T-helper 1 cell (primary cell): Measurements from ENCODE around the gene ADAMTS20.
"Not testable (repeated sequence)": the region's sequence is repeated elsewhere in the genome, so short reads cannot be mapped to it uniquely, and the experiment has no call there.

Experiments used
- DNase-seq, 5 donors: peaks; one replicate each; pipeline ENCODE4 v3.0.0-alpha.2; 2012 to 2020
- total RNA-seq, 4 donors: gene quantifications; one replicate each; lab custom pipeline; 2026; lab: John Stamatoyannopoulos, UW

ADAMTS20 gene, protein sequence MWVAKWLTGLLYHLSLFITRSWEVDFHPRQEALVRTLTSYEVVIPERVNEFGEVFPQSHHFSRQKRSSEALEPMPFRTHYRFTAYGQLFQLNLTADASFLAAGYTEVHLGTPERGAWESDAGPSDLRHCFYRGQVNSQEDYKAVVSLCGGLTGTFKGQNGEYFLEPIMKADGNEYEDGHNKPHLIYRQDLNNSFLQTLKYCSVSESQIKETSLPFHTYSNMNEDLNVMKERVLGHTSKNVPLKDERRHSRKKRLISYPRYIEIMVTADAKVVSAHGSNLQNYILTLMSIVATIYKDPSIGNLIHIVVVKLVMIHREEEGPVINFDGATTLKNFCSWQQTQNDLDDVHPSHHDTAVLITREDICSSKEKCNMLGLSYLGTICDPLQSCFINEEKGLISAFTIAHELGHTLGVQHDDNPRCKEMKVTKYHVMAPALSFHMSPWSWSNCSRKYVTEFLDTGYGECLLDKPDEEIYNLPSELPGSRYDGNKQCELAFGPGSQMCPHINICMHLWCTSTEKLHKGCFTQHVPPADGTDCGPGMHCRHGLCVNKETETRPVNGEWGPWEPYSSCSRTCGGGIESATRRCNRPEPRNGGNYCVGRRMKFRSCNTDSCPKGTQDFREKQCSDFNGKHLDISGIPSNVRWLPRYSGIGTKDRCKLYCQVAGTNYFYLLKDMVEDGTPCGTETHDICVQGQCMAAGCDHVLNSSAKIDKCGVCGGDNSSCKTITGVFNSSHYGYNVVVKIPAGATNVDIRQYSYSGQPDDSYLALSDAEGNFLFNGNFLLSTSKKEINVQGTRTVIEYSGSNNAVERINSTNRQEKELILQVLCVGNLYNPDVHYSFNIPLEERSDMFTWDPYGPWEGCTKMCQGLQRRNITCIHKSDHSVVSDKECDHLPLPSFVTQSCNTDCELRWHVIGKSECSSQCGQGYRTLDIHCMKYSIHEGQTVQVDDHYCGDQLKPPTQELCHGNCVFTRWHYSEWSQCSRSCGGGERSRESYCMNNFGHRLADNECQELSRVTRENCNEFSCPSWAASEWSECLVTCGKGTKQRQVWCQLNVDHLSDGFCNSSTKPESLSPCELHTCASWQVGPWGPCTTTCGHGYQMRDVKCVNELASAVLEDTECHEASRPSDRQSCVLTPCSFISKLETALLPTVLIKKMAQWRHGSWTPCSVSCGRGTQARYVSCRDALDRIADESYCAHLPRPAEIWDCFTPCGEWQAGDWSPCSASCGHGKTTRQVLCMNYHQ (N-terminal part only)
- 0 reads per million in 4 donors for total RNA-seq

- no peak for DNase-seq
These were observed at the start of gene ADAMTS20 for GRCh38 chr12:43551971-43552559. TSS of gene ADAMTS20 (minus strand) at chr12:43552203. CDS start at chr12:43551921, 282 bp downstream.

DNA sequence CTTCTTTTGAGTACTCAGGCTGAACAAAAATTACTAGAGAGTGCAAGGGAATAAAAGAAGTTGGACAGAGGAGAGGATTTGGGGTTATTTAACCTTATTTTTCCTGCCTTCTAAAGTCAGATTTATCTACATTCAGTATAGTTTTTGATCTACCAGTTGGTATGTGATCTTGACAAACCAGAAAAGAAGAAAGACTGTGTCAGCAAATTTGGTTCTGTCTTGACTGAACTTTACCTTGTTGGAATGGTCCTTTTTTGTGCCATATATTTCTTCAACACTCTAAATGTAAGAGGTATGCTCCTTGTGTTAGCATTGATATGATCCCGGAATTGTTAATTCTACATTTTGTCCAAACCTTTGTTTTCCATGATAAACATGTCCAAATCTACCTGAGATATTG is 47.7 kb upstream of the ADAMTS20 start:
- no peak for DNase-seq

- no peak for DNase-seq
These were observed 47.1 kb upstream of the ADAMTS20 start for GRCh38 chr12:43599066-43599465.

GRCh38 chr12:43590307-43590706 is 38.3 kb upstream of the ADAMTS20 start:
- no peak for DNase-seq

DNA sequence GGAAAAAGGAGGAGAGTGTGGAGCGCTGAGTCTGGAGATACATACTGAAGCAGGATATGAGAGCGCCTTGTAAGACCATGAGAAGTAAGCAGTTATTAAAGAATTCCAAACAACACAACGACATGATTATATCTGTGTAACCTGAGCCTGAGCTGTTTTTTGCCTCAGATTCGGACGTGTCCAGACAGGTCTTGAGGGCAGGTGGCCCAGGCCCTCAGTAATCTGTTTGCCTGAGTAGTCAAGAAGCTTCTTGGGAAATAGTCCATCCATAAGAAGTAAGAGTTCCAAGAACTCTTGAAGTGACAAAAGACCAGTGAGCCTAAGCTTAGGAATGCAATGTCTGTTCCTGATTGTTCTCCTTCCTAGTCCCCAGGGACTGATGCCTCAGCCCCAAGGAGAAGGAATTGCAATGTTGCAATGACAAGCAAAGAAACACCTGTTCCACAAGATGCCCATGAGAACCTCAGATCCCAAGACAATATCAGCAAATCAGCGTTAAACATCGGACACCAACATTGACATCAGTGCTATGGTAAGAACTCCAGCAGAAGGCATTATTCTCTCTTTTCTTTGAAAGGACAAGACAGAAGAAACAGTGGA is 34.7 kb upstream of the ADAMTS20 start:
- no peak for DNase-seq

- no peak for DNase-seq
These were observed 33.7 kb upstream of the ADAMTS20 start for GRCh38 chr12:43585676-43586075.

DNA sequence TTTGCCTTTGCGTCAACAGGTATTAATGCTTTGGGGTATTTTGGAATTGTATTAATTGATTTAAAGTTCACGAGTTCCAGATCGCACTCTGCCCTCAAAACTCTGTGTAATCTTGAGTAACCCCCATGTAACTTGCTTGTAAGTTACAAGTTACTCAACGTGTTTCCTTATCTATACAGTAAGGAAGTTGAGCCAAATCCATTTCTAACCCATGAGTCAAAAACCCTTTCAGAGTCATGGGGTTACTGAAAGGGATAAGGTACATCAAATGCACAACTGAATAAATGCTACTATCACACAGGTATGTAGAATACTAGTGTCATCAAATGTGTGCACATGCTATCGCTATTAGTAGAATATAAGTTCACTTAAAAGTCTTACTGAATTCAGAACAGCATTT is 28.6 kb upstream of the ADAMTS20 start:
- DNase-seq: no peak

- no peak for DNase-seq
These were observed 27.2 kb upstream of the ADAMTS20 start for GRCh38 chr12:43579206-43579605.

- DNase-seq: no peak
These were observed 26.8 kb upstream of the ADAMTS20 start for GRCh38 chr12:43578782-43579181.

DNA sequence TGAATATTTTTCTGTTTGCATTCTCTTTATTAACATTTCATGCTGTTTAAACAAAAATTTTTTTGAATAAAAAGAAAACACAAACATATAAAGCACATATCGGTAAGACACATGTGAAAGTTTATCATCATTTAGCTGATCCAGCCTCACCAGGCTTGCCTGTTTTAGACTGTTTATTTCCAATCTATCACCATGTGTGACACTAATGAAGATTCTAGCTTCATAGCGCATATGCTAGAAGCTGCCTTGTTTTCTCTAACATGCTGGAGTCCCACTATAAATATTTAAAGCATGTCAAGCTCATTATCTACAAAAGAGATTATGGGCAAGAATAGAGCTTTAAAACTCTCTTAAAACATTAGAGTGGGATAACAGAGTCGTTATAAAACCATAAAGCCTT is 25.4 kb upstream of the ADAMTS20 start:
- no peak for DNase-seq

- DNase-seq: no peak
These were observed 24.2 kb upstream of the ADAMTS20 start for GRCh38 chr12:43576162-43576561.

GRCh38 chr12:43571885-43572284 is 19.9 kb upstream of the ADAMTS20 start:
- DNase-seq: no peak

DNA sequence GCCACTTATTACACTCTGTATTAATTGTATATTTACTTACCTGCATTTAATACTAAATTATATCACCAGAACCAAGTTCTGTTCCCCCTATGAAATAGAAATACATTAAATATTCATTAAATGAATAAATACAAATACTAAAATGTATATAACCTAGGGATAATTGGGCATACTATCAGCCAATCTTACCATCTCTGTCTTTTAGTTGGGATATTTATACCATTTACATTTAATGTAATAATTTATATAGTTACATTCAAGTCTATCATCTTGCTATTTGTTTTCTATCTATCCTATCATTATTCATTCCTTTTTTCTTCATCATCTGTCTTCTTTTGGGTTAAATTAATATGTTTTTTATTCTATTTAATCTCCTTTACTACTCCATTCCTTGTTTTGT is 4.1 kb upstream of the ADAMTS20 start:
- no peak for DNase-seq

GRCh38 chr12:43551279-43551970 is 578 bp downstream of the ADAMTS20 start:
- DNase-seq: no peak

DNA sequence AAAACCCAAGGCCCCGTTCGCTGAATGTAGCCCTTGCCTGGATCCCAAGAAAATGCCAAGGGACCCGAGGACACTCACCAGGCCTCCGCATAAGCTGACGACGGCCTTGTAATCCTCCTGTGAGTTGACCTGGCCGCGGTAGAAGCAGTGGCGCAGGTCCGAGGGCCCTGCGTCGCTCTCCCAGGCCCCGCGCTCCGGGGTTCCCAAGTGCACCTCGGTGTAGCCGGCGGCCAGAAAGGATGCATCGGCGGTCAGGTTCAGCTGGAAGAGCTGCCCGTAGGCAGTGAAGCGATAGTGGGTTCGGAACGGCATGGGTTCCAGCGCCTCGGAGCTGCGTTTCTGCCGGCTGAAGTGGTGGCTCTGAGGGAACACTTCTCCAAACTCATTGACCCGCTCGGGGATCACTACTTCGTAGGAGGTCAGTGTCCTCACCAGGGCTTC is 1.2 kb downstream of the ADAMTS20 start:
- DNase-seq: no peak

DNA sequence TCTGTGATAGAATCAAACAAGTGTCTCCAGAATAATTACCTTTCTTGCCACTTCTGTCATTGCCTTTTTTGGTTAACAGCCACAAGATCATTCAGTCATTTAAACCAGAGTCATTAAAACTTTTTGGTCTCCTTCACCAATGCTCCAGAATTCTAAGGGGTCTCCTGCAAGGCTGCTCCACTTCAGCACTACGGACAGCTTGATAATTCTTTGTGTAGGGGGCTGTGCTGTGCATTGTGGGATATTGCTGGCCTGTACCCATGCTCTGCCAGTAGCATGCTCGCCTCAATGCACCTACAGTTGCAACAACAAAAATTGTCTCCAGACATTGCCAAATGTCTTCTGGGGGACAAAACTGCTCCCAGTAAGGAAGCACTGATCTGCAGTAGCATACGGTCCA is 7.3 kb downstream of the ADAMTS20 start:
- DNase-seq: no peak

GRCh38 chr12:43540470-43540869 is 11.5 kb downstream of the ADAMTS20 start:
- DNase-seq: no peak

- not testable (repeated sequence) for DNase-seq
These were observed 14.3 kb downstream of the ADAMTS20 start for GRCh38 chr12:43537675-43538074.

DNA sequence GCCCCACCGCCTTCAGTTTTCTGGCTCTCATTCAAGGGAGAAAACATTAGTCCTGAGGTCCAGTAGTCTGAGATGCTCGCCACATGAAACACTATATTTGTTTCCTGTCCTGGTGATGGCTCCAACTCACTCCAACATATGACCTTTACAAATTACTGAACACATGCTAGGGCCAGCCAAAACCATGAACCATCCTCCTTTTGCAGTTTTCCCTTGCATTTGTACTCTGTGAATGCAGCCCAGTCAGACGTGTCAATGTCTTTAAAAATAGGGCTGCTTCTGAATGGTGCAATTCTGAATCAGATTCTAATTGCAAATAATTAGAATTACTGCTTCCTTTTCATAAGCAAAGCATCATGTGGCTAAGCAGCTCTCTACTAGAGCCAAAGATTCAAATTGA is 36.0 kb downstream of the ADAMTS20 start:
- DNase-seq: no peak

- DNase-seq: no peak
These were observed 50.3 kb downstream of the ADAMTS20 start for GRCh38 chr12:43501703-43502102.

- no peak for DNase-seq
These were observed 58.7 kb downstream of the ADAMTS20 start for GRCh38 chr12:43493261-43493797.
